B cell (primary cell): ENCODE measurements around the gene RPUSD2.

Source experiments
- EZH2 ChIP-seq: IDR thresholded peaks from 2 replicates; pipeline ENCODE4 v1.6.1; 2012; ENCODE audit warnings: borderline replicate concordance, low read depth, mild to moderate bottlenecking, moderate library complexity, low read length; ENCODE audit not compliant: insufficient read depth, poor library complexity, severe bottlenecking
- TF ChIP-seq, protein P1 (sequence below): fragments of 200-600 bp; IDR thresholded peaks from one replicate; pipeline ENCODE4 v1.8.0; 2022; ENCODE audit warnings: antibody characterized with exemption, mild to moderate bottlenecking

DNA sequence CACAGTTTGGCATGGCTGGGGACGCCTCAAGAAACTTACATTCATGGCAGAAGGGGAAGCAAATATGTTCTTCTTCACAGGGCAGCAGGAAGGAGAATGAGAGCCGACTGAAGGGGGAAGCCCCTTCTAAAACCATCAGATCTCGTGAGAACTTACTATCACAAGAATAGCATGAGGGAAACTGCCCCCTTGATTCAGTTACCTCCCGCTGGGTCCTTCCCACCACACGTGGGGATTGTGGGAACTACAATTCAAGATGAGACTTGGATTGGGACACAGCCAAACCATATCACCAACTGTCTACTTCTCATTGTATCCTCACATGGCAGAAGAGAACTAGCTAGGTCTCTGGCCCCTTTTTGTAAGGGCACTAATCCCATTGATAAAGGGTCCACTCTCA lies 34.7 kb upstream of the RPUSD2 start:
- TF ChIP-seq, protein P1, sequence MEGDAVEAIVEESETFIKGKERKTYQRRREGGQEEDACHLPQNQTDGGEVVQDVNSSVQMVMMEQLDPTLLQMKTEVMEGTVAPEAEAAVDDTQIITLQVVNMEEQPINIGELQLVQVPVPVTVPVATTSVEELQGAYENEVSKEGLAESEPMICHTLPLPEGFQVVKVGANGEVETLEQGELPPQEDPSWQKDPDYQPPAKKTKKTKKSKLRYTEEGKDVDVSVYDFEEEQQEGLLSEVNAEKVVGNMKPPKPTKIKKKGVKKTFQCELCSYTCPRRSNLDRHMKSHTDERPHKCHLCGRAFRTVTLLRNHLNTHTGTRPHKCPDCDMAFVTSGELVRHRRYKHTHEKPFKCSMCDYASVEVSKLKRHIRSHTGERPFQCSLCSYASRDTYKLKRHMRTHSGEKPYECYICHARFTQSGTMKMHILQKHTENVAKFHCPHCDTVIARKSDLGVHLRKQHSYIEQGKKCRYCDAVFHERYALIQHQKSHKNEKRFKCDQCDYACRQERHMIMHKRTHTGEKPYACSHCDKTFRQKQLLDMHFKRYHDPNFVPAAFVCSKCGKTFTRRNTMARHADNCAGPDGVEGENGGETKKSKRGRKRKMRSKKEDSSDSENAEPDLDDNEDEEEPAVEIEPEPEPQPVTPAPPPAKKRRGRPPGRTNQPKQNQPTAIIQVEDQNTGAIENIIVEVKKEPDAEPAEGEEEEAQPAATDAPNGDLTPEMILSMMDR: no peak
- TF ChIP-seq EZH2: no peak
